Colonic mucosa (tissue), 4 donors: Measurements from ENCODE around the gene UBA7. TPM values are rescaled to one million over a fixed set of nuclear protein-coding genes. Genes with fewer than 3 reads are reported as not detected.
"Not testable (repeated sequence)": the region's sequence is repeated elsewhere in the genome, so short reads cannot be mapped to it uniquely, and the experiment has no call there.

Experiments used
- DNase-seq: peaks from one replicate; pipeline ENCODE4 v3.0.0-alpha.2; 2020
- H3K27ac ChIP-seq: fragments of 200-600 bp; one replicate; pipeline ENCODE4 v1.8.0; 2021
- H3K27me3 ChIP-seq: fragments of 200-600 bp; one replicate; pipeline ENCODE4 v1.8.0; 2021
- H3K36me3 ChIP-seq: fragments of 200-600 bp; one replicate; pipeline ENCODE4 v1.8.0; 2021
- H3K4me1 ChIP-seq: fragments of 200-600 bp; one replicate; pipeline ENCODE4 v1.8.0; 2021; ENCODE audit warnings: mild to moderate bottlenecking
- H3K4me3 ChIP-seq: fragments of 200-600 bp; one replicate; pipeline ENCODE4 v1.8.0; 2021
- H3K9ac ChIP-seq, 2 donors: one replicate each; pipeline ENCODE4 v1.7.0; 2013; ENCODE audit warnings: control low read depth in 2 of 2, low read depth in 2 of 2, low read length in 2 of 2
- H3K9me3 ChIP-seq: fragments of 200-600 bp; one replicate; pipeline ENCODE4 v1.8.0; 2021
- CTCF ChIP-seq: fragments of 200-600 bp; IDR thresholded peaks from one replicate; pipeline ENCODE4 v1.8.0; 2022; ENCODE audit warnings: antibody characterized with exemption, mild to moderate bottlenecking
- intact Hi-C: fragments of 100-400 bp; cut with DNase I; formaldehyde crosslinking; loops from one replicate; pipeline ENCODE4 v1.14.1; 2022
- total RNA-seq, 2 donors: library from RNA; stranded (reverse); fragmentation: NEBNext Ultra II Directional in 1 of 2; extraction: Animal tissue kit (Norgen Biotek cat#: 25700) in 1 of 2; gene quantifications; one replicate each; pipeline ENCODE4 v1.2.1, GENCODE V29; 2021
- donor health status: healthy.
- donor health status: DM: no; HTN: no; CAD: no.
- donor health status: DM: no; HTN: no; CAD: no.

The UBA7 gene
- total RNA-seq, 2 donors from 2014 or later = 67.4 to 88.3 TPM

- no peak for DNase-seq
- Histone ChIP-seq H3K4me1 (no peaks in the 10 kb centered on the region), H3K9me3 (no peaks in the 10 kb centered on the region), H3K27me3 (no peaks in the 10 kb centered on the region), H3K4me3 (no peak overlapping the region), H3K36me3 (no peaks in the 10 kb centered on the region), H3K9ac (no peak overlapping the region), H3K27ac (no peak overlapping the region)
- no peak for TF ChIP-seq CTCF
- intact Hi-C loops = no loop called here
Measured at GRCh38 chr3:49779358-49780079, 34.2 kb downstream of the UBA7 start.

- H3K9ac ChIP-seq, intact Hi-C loops, DNase-seq, H3K4me3 ChIP-seq, H3K4me1 ChIP-seq, H3K27me3 ChIP-seq, H3K27ac ChIP-seq, H3K36me3 ChIP-seq, H3K9me3 ChIP-seq: not testable (repeated sequence)
Measured at GRCh38 chr3:49776101-49776500, 37.7 kb downstream of the UBA7 start.

GRCh38 chr3:49775538-49775937, 38.2 kb downstream of the UBA7 start:
- Histone ChIP-seq H3K27ac (no peak overlapping the region), H3K4me3 (no peak overlapping the region), H3K36me3 (no peaks in the 10 kb centered on the region), H3K9me3 (no peaks in the 10 kb centered on the region), H3K4me1 (no peaks in the 10 kb centered on the region), H3K9ac (no peak overlapping the region), H3K27me3 (no peaks in the 10 kb centered on the region)
- no peak for TF ChIP-seq CTCF
- no peak for DNase-seq
- intact Hi-C loops = no loop called here

- no peaks in the 10 kb centered on the region for H3K27me3 ChIP-seq
- H3K9ac ChIP-seq = no peak overlapping the region
- no peak for TF ChIP-seq CTCF
- H3K4me1 ChIP-seq = no peaks in the 10 kb centered on the region
- no peak overlapping the region for H3K27ac ChIP-seq
- intact Hi-C loops = no loop called here
- DNase-seq = no peak
- H3K9me3 ChIP-seq = no peaks in the 10 kb centered on the region
- no peaks in the 10 kb centered on the region for H3K36me3 ChIP-seq
- no peak overlapping the region for H3K4me3 ChIP-seq
Measured at GRCh38 chr3:49772703-49773102, 41.0 kb downstream of the UBA7 start.

- TF ChIP-seq CTCF = no peak
- Histone ChIP-seq H3K27me3 (no peaks in the 10 kb centered on the region), H3K27ac (no peak overlapping the region), H3K4me1 (no peaks in the 10 kb centered on the region), H3K36me3 (no peaks in the 10 kb centered on the region), H3K9ac (no peak overlapping the region), H3K9me3 (no peaks in the 10 kb centered on the region), H3K4me3 (no peak overlapping the region)
- intact Hi-C loops = no loop called here
- no peak for DNase-seq
Measured at GRCh38 chr3:49771340-49771938, 42.3 kb downstream of the UBA7 start.

- intact Hi-C loops = no loop called here
- DNase-seq = no peak
- no peaks in the 10 kb centered on the region for H3K4me1 ChIP-seq
- H3K9me3 ChIP-seq = no peaks in the 10 kb centered on the region
- no peaks in the 10 kb centered on the region for H3K36me3 ChIP-seq
- TF ChIP-seq CTCF = no peak
- no peak overlapping the region for H3K27ac ChIP-seq
- no peak overlapping the region for H3K4me3 ChIP-seq
- no peaks in the 10 kb centered on the region for H3K27me3 ChIP-seq
- no peak overlapping the region for H3K9ac ChIP-seq
Measured at GRCh38 chr3:49769926-49770325, 43.8 kb downstream of the UBA7 start.
